Astrocyte (in vitro differentiated cells and primary cell): ENCODE data around the gene LTBP3.

Source experiments
- CTCF ChIP-seq: IDR thresholded peaks from 2 replicates; pipeline ENCODE4 v1.5.1; 2011; ENCODE audit warnings: low read depth, mild to moderate bottlenecking, inconsistent platforms, low read length, moderate library complexity; ENCODE audit not compliant: insufficient read depth
- EZH2 ChIP-seq: IDR thresholded peaks from 2 replicates; pipeline ENCODE4 v1.6.1; 2012; ENCODE audit warnings: mild to moderate bottlenecking, low read length, inconsistent platforms; ENCODE audit not compliant: insufficient read depth

- no peak for TF ChIP-seq CTCF
- no peak for TF ChIP-seq EZH2
Observed at GRCh38 chr11:65525546-65526480, 32.3 kb downstream of the LTBP3 start.
